HFFc6 (cell line): ENCODE data around the gene SNUPN. TPM values are rescaled to one million over a fixed set of nuclear protein-coding genes. Genes with fewer than 3 reads are reported as not detected.

Source experiments
- DNase-seq: peaks from one replicate; pipeline ENCODE4 v3.0.0-alpha.2; 2018
- H3K27ac Mint-ChIP-seq: 2 replicates; pipeline ENCODE4 v1.8.0; 2020; ENCODE audit warnings: mild to moderate bottlenecking, mixed read lengths
- H3K27me3 Mint-ChIP-seq: 2 replicates; pipeline ENCODE4 v1.8.0; 2021; ENCODE audit warnings: mild to moderate bottlenecking, moderate library complexity, mixed read lengths; ENCODE audit not compliant: insufficient read depth
- H3K36me3 Mint-ChIP-seq: 2 replicates; pipeline ENCODE4 v1.8.0; 2021; ENCODE audit warnings: low read depth, mixed read lengths
- H3K4me1 Mint-ChIP-seq: 2 replicates; pipeline ENCODE4 v1.8.0; 2020; ENCODE audit warnings: low read depth, mixed read lengths
- H3K4me3 Mint-ChIP-seq: 2 replicates; pipeline ENCODE4 v1.8.0; 2020; ENCODE audit warnings: mild to moderate bottlenecking, moderate library complexity, mixed read lengths
- H3K9me3 Mint-ChIP-seq: 2 replicates; pipeline ENCODE4 v1.8.0; 2020; ENCODE audit warnings: mild to moderate bottlenecking, mixed read lengths
- total RNA-seq, 6 experiments: library from RNA; stranded (reverse); fragmentation: NEBNext Ultra II Directional; extraction: Animal tissue kit (Norgen Biotek cat#: 25700); gene quantifications; 2 replicates in 1 of 6; 3 replicates in 5 of 6; pipeline ENCODE4 v1.2.3, GENCODE V29; 2021
- TF ChIP-seq, protein P1 (sequence below): fragments of 200-600 bp; sonication (generic); IDR thresholded peaks from 2 replicates; pipeline ENCODE4 v1.5.0; 2021; ENCODE audit warnings: antibody characterized with exemption, mild to moderate bottlenecking

Gene SNUPN
- total RNA-seq, 6 experiments from 2014 or later, result 22.5 to 28.4 (median 25.1) TPM

DNA sequence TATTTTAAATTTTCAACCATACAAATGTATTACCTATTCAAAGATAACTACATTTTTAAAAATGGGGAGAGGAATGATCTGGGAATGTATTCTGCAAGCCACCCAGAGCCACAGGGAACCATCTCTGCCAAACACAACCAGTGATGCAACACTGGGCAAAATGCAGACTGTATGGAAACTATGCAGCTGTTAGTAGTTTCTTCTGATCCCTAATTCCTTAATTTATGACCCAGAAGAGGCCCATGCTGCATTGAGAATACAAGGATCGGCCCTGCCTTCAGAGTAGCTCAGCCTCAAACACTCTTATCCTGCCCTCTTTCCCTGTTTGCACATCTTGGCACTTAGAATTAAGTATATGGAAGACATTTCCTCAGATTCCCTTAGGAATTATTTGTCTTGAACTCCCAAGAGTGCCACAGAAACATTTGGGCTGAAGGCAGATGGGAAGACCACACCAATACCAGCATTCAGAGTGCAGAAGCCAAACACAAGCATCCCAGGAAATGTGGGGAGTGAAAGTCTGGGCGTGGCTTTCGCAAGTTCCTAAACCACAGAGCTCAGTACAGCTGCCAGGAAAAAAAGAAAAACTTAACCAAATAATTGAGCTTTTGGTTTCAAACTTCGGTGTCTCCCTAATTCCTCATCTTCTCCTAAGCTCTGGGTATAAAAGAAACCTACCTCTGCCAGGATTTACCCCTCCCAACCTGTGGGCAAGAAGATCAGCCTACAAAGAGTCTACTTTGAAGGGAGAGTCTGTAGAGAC is 5.3 kb downstream of the SNUPN start:
- Mint-ChIP-seq H3K27ac (peak overlapping the region; percentile 91), H3K4me1 (peaks cover 24% of the 10 kb centered on the region), H3K9me3 (no peaks in the 10 kb centered on the region), H3K4me3 (peak overlapping the region; percentile 79), H3K27me3 (no peaks in the 10 kb centered on the region), H3K36me3 (peaks cover 17% of the 10 kb centered on the region)
- TF ChIP-seq, protein P1, sequence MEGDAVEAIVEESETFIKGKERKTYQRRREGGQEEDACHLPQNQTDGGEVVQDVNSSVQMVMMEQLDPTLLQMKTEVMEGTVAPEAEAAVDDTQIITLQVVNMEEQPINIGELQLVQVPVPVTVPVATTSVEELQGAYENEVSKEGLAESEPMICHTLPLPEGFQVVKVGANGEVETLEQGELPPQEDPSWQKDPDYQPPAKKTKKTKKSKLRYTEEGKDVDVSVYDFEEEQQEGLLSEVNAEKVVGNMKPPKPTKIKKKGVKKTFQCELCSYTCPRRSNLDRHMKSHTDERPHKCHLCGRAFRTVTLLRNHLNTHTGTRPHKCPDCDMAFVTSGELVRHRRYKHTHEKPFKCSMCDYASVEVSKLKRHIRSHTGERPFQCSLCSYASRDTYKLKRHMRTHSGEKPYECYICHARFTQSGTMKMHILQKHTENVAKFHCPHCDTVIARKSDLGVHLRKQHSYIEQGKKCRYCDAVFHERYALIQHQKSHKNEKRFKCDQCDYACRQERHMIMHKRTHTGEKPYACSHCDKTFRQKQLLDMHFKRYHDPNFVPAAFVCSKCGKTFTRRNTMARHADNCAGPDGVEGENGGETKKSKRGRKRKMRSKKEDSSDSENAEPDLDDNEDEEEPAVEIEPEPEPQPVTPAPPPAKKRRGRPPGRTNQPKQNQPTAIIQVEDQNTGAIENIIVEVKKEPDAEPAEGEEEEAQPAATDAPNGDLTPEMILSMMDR, result no peak
- DNase-seq, result peak; percentile 16

DNA sequence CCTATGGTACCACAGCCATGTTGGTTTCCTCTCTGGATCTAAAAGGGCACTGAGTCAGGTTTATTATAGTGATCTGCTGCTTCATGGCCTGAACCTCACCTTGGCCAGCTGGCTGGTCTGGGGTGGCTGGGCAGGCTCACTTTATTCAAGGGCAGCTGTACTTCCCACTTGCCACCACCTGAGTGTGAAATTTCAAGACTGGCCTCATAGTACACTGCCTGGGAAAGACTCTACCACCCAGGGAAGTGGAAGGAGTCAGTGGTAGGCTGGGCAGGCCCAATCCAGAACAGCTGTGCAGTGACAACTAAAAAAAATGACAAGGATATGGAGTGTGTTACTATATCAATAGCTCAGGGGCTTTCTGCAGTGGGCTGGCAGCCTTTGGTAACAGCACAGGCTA is 8.8 kb downstream of the SNUPN start:
- H3K9me3 Mint-ChIP-seq, result no peaks in the 10 kb centered on the region
- TF ChIP-seq, protein P1, result no peak
- H3K27ac Mint-ChIP-seq, result no peak overlapping the region
- H3K4me1 Mint-ChIP-seq, result peaks cover 19% of the 10 kb centered on the region
- H3K27me3 Mint-ChIP-seq, result no peaks in the 10 kb centered on the region
- H3K36me3 Mint-ChIP-seq, result peaks cover 43% of the 10 kb centered on the region
- no peak overlapping the region for H3K4me3 Mint-ChIP-seq
- no peak for DNase-seq

DNA sequence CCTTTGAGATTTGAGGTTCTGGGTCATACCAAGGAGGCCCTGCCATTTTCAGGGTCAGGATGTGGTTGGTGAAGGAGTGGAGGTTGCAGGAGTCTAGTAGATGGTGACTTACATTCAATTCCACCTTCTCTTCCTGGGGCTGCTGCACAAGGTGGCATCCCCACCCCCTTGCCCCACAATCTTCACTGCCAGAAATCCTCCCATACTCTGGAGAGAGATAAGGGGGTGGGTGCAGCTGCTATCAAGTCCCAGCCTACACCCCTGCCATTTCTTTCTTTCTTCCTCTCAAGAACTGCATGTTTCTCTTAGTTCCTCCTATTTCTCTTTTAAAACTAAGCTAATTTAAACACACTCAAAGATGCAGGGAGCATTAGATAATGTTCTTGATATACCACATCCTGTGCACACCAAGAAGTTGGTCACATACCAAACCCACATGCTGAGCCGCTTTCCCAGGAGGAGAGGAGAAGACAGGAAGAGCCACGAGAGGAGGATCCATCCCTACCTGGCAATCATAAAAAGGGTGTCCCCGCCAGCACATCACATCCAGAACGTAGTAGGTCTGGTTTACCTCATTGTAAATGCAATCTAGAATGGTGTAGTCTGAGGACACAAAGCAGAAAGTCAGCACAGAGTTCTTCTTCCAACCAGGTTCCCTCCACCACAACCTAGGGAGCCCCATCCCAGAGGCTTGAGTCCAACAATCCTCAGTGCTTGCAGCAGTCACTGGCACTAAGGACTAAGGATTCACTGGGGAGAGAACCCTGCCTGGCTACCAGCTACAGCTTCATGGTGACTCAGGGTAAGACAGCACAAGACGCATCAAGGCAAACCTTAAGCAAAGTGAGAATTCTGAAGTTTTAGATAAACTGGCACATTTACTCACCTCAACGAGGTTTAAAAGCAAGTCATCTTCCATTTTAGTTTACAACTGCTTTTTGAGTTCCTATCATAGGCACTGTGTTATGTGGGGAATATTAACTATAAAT is 18.5 kb downstream of the SNUPN start:
- peaks cover 6% of the 10 kb centered on the region; the same call in 1 of the 2 replicates for H3K4me1 Mint-ChIP-seq
- DNase-seq, result no peak
- no peak overlapping the region for H3K4me3 Mint-ChIP-seq
- H3K27ac Mint-ChIP-seq, result no peak overlapping the region
- no peaks in the 10 kb centered on the region for H3K27me3 Mint-ChIP-seq
- TF ChIP-seq, protein P1, result no peak
- no peaks in the 10 kb centered on the region for H3K9me3 Mint-ChIP-seq
- peaks cover 27% of the 10 kb centered on the region for H3K36me3 Mint-ChIP-seq

DNA sequence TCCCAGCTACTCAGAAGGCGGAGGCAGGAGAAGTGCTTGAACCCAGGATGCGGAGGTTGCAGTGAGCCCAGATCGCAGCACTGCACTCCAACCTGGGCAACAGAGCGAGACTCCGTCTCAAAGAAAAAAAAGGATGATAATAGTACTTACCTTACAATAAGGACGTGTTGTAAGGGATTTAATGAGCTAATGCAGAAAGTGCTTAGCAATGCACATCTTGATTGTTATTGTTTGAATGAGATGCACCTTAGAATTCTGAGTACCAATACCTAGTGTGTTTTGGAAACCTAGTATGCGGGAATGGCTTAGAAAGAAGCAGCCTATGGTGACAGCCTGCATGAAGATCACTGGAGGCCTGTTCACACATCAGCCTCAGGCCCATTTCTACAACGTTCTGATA is 19.5 kb downstream of the SNUPN start:
- no peaks in the 10 kb centered on the region for H3K27me3 Mint-ChIP-seq
- no peak overlapping the region for H3K4me3 Mint-ChIP-seq
- no peaks in the 10 kb centered on the region for H3K9me3 Mint-ChIP-seq
- H3K27ac Mint-ChIP-seq, result no peak overlapping the region
- DNase-seq, result no peak
- TF ChIP-seq, protein P1, result no peak
- peaks cover 6% of the 10 kb centered on the region; the same call in 1 of the 2 replicates for H3K4me1 Mint-ChIP-seq
- H3K36me3 Mint-ChIP-seq, result peaks cover 23% of the 10 kb centered on the region

DNA sequence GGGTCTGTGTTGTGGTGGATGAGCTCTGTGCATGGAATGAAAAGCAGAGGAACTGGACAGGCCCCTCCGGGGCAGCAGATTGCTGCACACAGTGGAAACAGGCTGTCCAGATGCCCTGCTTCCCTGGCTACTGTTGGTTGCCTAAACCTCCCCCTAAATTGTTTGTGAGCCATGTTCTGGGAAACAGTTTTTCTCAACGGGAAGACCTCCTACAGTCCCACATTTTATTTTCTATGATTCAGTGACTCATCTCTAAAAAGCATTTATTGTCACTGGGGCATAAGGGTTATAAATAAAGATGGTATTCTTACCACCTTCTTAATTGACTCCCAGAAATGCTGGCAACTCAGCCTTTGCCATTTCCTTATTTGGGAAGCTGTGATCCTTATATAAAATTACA is 26.1 kb downstream of the SNUPN start:
- no peak overlapping the region for H3K27ac Mint-ChIP-seq
- no peaks in the 10 kb centered on the region; the same call in 1 of the 2 replicates for H3K27me3 Mint-ChIP-seq
- no peaks in the 10 kb centered on the region for H3K9me3 Mint-ChIP-seq
- H3K4me3 Mint-ChIP-seq, result no peak overlapping the region
- DNase-seq, result no peak
- H3K36me3 Mint-ChIP-seq, result peaks cover 19% of the 10 kb centered on the region; the same call in 1 of the 2 replicates
- peaks cover 14% of the 10 kb centered on the region for H3K4me1 Mint-ChIP-seq
- TF ChIP-seq, protein P1, result no peak
